SH-SY5Y (cell line): Measurements from ENCODE around the gene PCNX1.

Experiments used
- GATA2 ChIP-seq: IDR thresholded peaks from 2 replicates; pipeline ENCODE4 v1.6.1; 2011; ENCODE audit warnings: mild to moderate bottlenecking, low read depth, low read length
- GATA3 ChIP-seq: IDR thresholded peaks from 2 replicates; pipeline ENCODE4 v1.6.1; 2011; ENCODE audit warnings: low read depth, mild to moderate bottlenecking, low read length, moderate library complexity

DNA sequence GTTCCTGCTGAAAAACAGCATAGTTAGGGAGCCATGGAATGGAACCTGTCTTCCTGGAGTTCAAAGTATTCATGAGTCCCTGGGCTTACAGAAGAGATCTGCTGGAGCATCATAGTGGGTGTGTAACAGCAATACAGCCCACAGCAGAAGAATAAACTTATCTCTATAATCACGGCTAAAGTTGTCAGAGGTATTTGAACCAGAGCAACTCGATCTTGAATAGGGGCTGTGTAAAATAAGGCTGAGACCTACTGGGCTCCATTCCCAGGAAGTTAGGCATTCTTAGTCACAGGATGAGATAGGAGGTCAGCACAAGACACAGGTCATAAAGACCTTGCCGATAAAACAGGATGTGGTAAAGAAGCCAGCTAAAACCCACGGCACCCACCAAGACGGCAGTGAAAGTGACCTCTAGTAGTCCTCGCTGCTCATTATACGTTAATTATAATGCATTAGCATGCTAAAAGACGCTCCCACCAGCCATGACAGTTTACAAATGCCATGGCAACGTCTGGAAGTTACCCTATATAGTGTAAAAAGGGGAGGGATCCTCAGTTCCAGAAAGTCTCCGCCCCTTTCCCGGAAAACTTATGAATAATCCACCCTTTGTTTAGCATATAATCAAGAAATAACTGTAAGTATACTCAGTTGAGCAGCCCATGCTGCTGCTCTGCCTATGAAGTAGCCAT, 223.4 kb downstream of the PCNX1 start:
- no peak for TF ChIP-seq GATA2
- no peak for TF ChIP-seq GATA3
